GM12875 (cell line): ENCODE results near the gene E2F2.

Experiments
- H3K4me3 ChIP-seq: one replicate; pipeline ENCODE4 v1.5.1; 2011; ENCODE audit warnings: low read depth, low read length, control low read depth
- CTCF ChIP-seq: IDR thresholded peaks from 2 replicates; pipeline ENCODE4 v1.5.1; 2011; ENCODE audit warnings: low read depth, mild to moderate bottlenecking, control low read depth, inconsistent platforms, low read length, moderate library complexity, borderline replicate concordance; ENCODE audit not compliant: insufficient read depth

Gene E2F2

DNA sequence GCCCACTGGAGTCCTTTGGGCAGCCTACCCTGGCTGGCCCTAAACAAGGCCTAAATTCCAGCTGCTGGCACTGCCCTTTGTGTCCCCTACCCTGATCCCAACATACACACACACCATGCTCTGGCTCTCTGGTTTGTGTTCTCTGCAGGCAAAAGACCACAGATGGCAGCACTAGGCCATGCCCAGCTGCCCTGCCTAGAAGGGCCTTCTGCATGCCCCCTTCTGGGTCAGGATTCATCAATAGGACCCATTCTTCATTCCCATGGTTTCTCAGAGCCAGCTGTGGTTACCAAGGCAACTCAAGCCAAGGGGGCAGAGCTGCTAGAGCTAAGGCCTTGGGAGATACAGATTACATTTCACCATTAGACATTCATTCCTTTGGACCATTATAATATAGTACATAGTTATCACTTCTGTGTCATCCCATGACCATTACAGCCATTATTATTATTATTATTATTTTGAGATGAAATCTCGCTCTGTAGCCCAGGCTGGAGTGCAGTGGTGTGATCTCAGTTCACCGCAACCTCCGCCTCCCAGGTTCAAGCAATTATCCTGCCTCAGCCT is 64.5 kb downstream of the E2F2 start:
- TF ChIP-seq CTCF, result no peak
- no peak overlapping the region for H3K4me3 ChIP-seq

- TF ChIP-seq CTCF, result no peak
- no peak overlapping the region for H3K4me3 ChIP-seq
These were observed 67.7 kb downstream of the E2F2 start for GRCh38 chr1:23463286-23463685.

DNA sequence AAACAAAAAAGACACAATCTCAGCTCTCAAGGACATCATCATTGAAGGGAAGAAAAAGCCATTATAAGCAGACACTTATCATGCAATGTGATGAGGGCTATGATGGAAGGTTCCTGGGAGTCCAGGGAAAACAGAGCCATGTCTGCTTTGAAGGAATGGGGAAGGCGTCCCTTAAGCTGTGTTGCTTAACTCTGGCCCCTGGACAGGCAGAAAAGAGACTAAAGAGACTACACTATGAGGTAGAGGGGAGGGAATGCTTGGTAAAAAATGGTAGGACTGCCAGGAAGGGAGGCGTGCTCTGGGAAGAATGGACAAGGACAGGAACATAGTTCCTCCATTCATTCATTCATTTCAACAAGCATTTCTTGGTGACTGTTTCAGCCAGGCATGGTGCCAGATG is 68.3 kb downstream of the E2F2 start:
- H3K4me3 ChIP-seq, result no peak overlapping the region
- TF ChIP-seq CTCF, result no peak

DNA sequence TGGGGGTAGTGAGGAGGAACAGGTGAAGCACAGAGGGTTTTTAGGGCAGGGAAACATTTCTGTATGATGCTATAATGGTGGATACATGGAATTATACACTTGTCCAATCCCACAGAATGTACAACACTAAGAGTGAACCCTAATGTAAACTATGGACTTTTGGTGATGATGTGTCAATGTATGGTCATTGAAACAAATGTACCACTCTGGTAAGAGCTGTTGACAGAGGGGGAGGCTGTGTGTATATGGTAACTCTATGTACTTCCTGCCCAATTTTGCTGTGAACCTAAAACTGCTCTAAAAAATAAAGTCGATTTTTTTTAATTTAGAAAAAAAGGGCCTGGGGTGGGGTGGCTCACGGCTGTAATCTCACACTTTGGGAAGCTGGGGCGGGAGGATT is 70.0 kb downstream of the E2F2 start:
- no peak for TF ChIP-seq CTCF
- no peak overlapping the region for H3K4me3 ChIP-seq

GRCh38 chr1:23460519-23460918 is 70.5 kb downstream of the E2F2 start:
- no peak for TF ChIP-seq CTCF
- no peak overlapping the region for H3K4me3 ChIP-seq

DNA sequence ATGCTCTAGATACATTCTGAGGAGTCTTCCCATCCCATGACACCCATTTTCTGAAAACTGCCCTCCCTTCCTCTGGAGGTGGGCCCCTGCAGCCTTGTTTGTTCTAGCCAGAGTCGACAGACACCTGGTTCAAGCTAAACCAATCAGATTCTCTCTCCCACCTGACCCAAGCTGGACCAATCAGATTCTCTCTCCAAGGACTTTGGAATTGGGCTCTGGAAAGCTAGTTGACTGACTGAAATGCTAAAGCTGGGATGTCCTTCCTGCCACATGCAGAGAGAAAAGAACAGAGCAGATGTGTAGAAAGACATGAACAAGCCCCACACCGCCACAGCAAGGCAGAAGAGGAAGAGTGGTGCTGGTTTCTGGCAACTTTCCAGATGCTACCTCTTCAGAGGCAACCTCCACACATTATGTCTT is 71.7 kb downstream of the E2F2 start:
- no peak overlapping the region for H3K4me3 ChIP-seq
- no peak for TF ChIP-seq CTCF
